Endothelial cell of umbilical vein (primary cell): ENCODE results near the gene AVPR2. TPM values are rescaled to one million over a fixed set of nuclear protein-coding genes. Genes with fewer than 3 reads are reported as not detected.

Experiments
- BruUV-seq: library from RNA; stranded (reverse); fragments of 400-500 nt; replicated peaks from 2 replicates; lab custom pipeline; 2021; lab: Mats Ljungman, UMichigan
- CTCF ChIA-PET: fragments of 300-600, 350-600 bp; sonication (Branson Sonifier 250); formaldehyde crosslinking; loops from one replicate; lab custom pipeline; 2021; ENCODE audit warnings: antibody characterized with exemption, inconsistent platforms; lab: Charles Lee
- POLR2A ChIA-PET: fragments of 300-600, 350-600 bp; sonication (Branson Sonifier 250); formaldehyde crosslinking; loops from one replicate; lab custom pipeline; 2021; ENCODE audit warnings: antibody characterized with exemption, inconsistent platforms; lab: Charles Lee
- DNase-seq: peaks from one replicate; pipeline ENCODE4 v3.0.0-alpha.2; 2011; ENCODE audit warnings: low read depth, low spot score
- FAIRE-seq: peaks from 2 replicates; lab custom pipeline; 2011; peaks lifted over from hg19 to GRCh38; lab: Jason Lieb, UNC
- H2AFZ ChIP-seq: 2 replicates; pipeline ENCODE4 v1.6.0; 2012; ENCODE audit warnings: low read depth, low read length, control low read depth, inconsistent platforms
- H3K27ac ChIP-seq: 2 replicates; pipeline ENCODE4 v1.5.1; 2011; ENCODE audit warnings: low read depth, mild to moderate bottlenecking, control low read depth, low read length, moderate library complexity; ENCODE audit not compliant: insufficient read depth
- H3K27me3 ChIP-seq, 2 experiments: 2 replicates each; pipeline versions ENCODE4 v1.6.0 to v1.6.1; 2011; ENCODE audit warnings: low read length in 2 of 2, mixed read lengths in 1 of 2; ENCODE audit not compliant: control insufficient read depth in 2 of 2, insufficient read depth in 2 of 2
- H3K36me3 ChIP-seq, 2 experiments: 2 replicates in 1 of 2; 3 replicates in 1 of 2; pipeline ENCODE4 v1.5.1; 2011; ENCODE audit warnings: low read length in 2 of 2, mild to moderate bottlenecking in 1 of 2, moderate library complexity in 1 of 2; ENCODE audit not compliant: control insufficient read depth in 2 of 2, insufficient read depth in 2 of 2; ENCODE audit errors: extremely low read depth in 1 of 2
- H3K4me1 ChIP-seq: 3 replicates; pipeline ENCODE4 v1.5.1; 2011; ENCODE audit warnings: mild to moderate bottlenecking, low read length; ENCODE audit not compliant: control insufficient read depth, insufficient read depth; ENCODE audit errors: extremely low read depth
- H3K4me2 ChIP-seq: 2 replicates; pipeline ENCODE4 v1.6.1; 2011; ENCODE audit warnings: low read length, control low read depth, mixed read lengths; ENCODE audit not compliant: insufficient read depth
- H3K4me3 ChIP-seq, 3 experiments: fragments of 200-600 bp in 1 of 3; sonication (generic), shearing (Covaris generic) in 1 of 3; replicated peaks in 1 of 3; 2 replicates each; pipeline ENCODE4 v1.5.1; 2011 to 2016; ENCODE audit warnings: control low read depth in 3 of 3, low read length in 3 of 3, mild to moderate bottlenecking in 2 of 3, inconsistent platforms in 1 of 3, low read depth in 1 of 3, moderate library complexity in 1 of 3; ENCODE audit not compliant: insufficient read depth in 1 of 3
- H3K79me2 ChIP-seq: 2 replicates; pipeline ENCODE4 v1.6.0; 2012; ENCODE audit warnings: low read length, inconsistent platforms; ENCODE audit not compliant: control insufficient read depth, insufficient read depth
- H3K9ac ChIP-seq: replicated peaks from 2 replicates; pipeline ENCODE3; 2011; ENCODE audit warnings: low read length, control low read depth; ENCODE audit not compliant: insufficient read depth; ENCODE audit errors: extremely low read depth
- H3K9me1 ChIP-seq: replicated peaks from 3 replicates; pipeline ENCODE4 v1.6.0; 2011; ENCODE audit warnings: mild to moderate bottlenecking, low read length; ENCODE audit not compliant: control insufficient read depth, insufficient read depth; ENCODE audit errors: extremely low read depth
- H3K9me3 ChIP-seq: replicated peaks from 2 replicates; pipeline ENCODE4 v1.5.1; 2012; ENCODE audit warnings: low read length, inconsistent platforms; ENCODE audit not compliant: control insufficient read depth, insufficient read depth
- H4K20me1 ChIP-seq: replicated peaks from 2 replicates; pipeline ENCODE3; 2011; ENCODE audit warnings: mild to moderate bottlenecking, low read length; ENCODE audit not compliant: control insufficient read depth, insufficient read depth; ENCODE audit errors: extremely low read depth
- CTCF ChIP-seq, 2 donors: IDR thresholded peaks; 1 replicate in 1 of 2; 2 replicates in 1 of 2; pipeline ENCODE4 v1.5.1; 2011; ENCODE audit warnings: low read length in 2 of 2, mild to moderate bottlenecking in 2 of 2, moderate library complexity in 2 of 2, control low read depth in 1 of 2, inconsistent platforms in 1 of 2, low read depth in 1 of 2; ENCODE audit not compliant: insufficient read depth in 1 of 2; ENCODE audit errors: extremely low read depth in 1 of 2
- EZH2 ChIP-seq: IDR thresholded peaks from 2 replicates; pipeline ENCODE4 v1.6.1; 2012; ENCODE audit warnings: borderline replicate concordance, low read depth, mild to moderate bottlenecking, moderate library complexity, low read length, inconsistent platforms; ENCODE audit not compliant: severe bottlenecking
- FOS ChIP-seq: IDR thresholded peaks from 2 replicates; pipeline ENCODE4 v1.6.1; 2011; ENCODE audit warnings: mild to moderate bottlenecking, low read length, moderate library complexity, borderline replicate concordance; ENCODE audit not compliant: insufficient read depth
- GATA2 ChIP-seq: IDR thresholded peaks from 2 replicates; pipeline ENCODE4 v1.7.0; 2011; ENCODE audit warnings: low read depth, mild to moderate bottlenecking, moderate library complexity, mixed read lengths, low read length; ENCODE audit not compliant: insufficient read length, insufficient read depth
- JUN ChIP-seq: IDR thresholded peaks from 2 replicates; pipeline ENCODE4 v1.6.1; 2011; ENCODE audit warnings: borderline replicate concordance, low read depth; ENCODE audit not compliant: insufficient read length, insufficient read depth
- MAX ChIP-seq: IDR thresholded peaks from 2 replicates; pipeline ENCODE4 v1.6.1; 2011; ENCODE audit not compliant: insufficient read depth, insufficient read length
- MYC ChIP-seq: IDR thresholded peaks from one replicate; pipeline ENCODE4 v1.6.1; 2011; ENCODE audit warnings: mild to moderate bottlenecking, low read depth, low read length
- POLR2A ChIP-seq: IDR thresholded peaks from 2 replicates; pipeline ENCODE4 v1.6.1; 2012; ENCODE audit warnings: low read depth, mild to moderate bottlenecking, control low read depth, low read length
- POLR2AphosphoS5 ChIP-seq: IDR thresholded peaks from 2 replicates; pipeline ENCODE4 v1.6.1; 2012; ENCODE audit warnings: low read depth, mild to moderate bottlenecking, control low read depth, low read length, moderate library complexity; ENCODE audit not compliant: insufficient read depth
- dilution Hi-C: fragments of 300-500 bp; cut with MboI; formaldehyde crosslinking; loops from one replicate; pipeline ENCODE4 v1.15.0; 2019; ENCODE audit warnings: low sequenced_read_pairs; ENCODE audit not compliant: extremely low pct_ligation_motif_present
- intact Hi-C: fragments of 100-400 bp; cut with micrococcal nuclease; formaldehyde crosslinking; loops from one replicate; pipeline ENCODE4 v1.10.0; 2022
- polyA plus RNA-seq, 4 experiments: library from polyadenylated mRNA; depleted of rRNA in 3 of 4; stranded (reverse) in 3 of 4; unstranded in 1 of 4; fragments of >200 nt; gene quantifications; 2 replicates each; pipeline versions ENCODE4 v1.2.1 to v1.2.3, GENCODE V29; 2011 to 2012; ENCODE audit warnings: missing spikeins in 1 of 4
- total RNA-seq: library from RNA; stranded (reverse); gene quantifications from 2 replicates; pipeline ENCODE4 v1.2.3, GENCODE V29; 2021

The AVPR2 gene
- total and polyA plus RNA-seq, 2 donors (not counting 3 experiments of a cell fraction or from before 2014, with no cell fraction given) = not detected

GRCh38 chrX:153884136-153884535, 20.3 kb upstream of the AVPR2 start:
- H3K4me3 ChIP-seq = no peak overlapping the region
- no peaks in the 10 kb centered on the region for H3K36me3 ChIP-seq
- H3K27me3 ChIP-seq = peaks cover 29 to 38% of the 10 kb centered on the region in 2 experiments
- H3K79me2 ChIP-seq = no peaks in the 10 kb centered on the region
- H3K9ac ChIP-seq = no peak overlapping the region
- dilution Hi-C loops (no loop called here), intact Hi-C loops (loop anchor here (10.0 kb wide), 1 partner anchor 69 kb away; no protein-coding TSS in a partner anchor)
- no peaks in the 10 kb centered on the region for H3K4me1 ChIP-seq
- no peaks in the 10 kb centered on the region for H4K20me1 ChIP-seq
- H3K9me1 ChIP-seq = no peaks in the 10 kb centered on the region
- POLR2A ChIA-PET = no interaction called here
- H3K4me2 ChIP-seq = no peak overlapping the region
- no TSS peak for BruUV-seq
- H2AFZ ChIP-seq = no peak overlapping the region
- FAIRE-seq (no peak), DNase-seq (no peak)
- CTCF ChIA-PET = no interaction called here
- no peak overlapping the region for H3K27ac ChIP-seq
- no peak for TF ChIP-seq MAX
- TF ChIP-seq FOS = no peak
- TF ChIP-seq POLR2A = no peak
- TF ChIP-seq POLR2AphosphoS5 = no peak
- no peaks in the 10 kb centered on the region for H3K9me3 ChIP-seq

- H3K9ac ChIP-seq = no peak overlapping the region
- TF ChIP-seq MAX = no peak
- TF ChIP-seq CTCF (IDR thresholded peaks at IDR 0.05; ENCODE audit: extremely low read depth in 1 of 2, insufficient read depth in 1 of 2, low read depth in 1 of 2, low read length in 2 of 2) = no peak
- TF ChIP-seq GATA2 = no peak
- TF ChIP-seq POLR2A = no peak
- TF ChIP-seq EZH2 = no peak
- no peak for TF ChIP-seq JUN
- TF ChIP-seq POLR2AphosphoS5 = no peak
- no peak for TF ChIP-seq MYC
- no peak for TF ChIP-seq FOS
- no peak overlapping the region for H2AFZ ChIP-seq
- dilution Hi-C loops (no loop called here), intact Hi-C loops (loop anchor here (10.0 kb wide), 1 partner anchor 70 kb away; no protein-coding TSS in a partner anchor)
- no peak overlapping the region for H3K4me2 ChIP-seq
- no peak overlapping the region for H3K27ac ChIP-seq
- H3K9me1 ChIP-seq = no peaks in the 10 kb centered on the region
- H3K79me2 ChIP-seq = no peaks in the 10 kb centered on the region
- ChIA-PET CTCF (no interaction called here), POLR2A (no interaction called here)
- DNase-seq (no peak), FAIRE-seq (no peak)
- H3K4me3 ChIP-seq = no peak overlapping the region
- peaks cover 33 to 38% of the 10 kb centered on the region in 2 experiments for H3K27me3 ChIP-seq
- no TSS peak for BruUV-seq
- H3K4me1 ChIP-seq = no peaks in the 10 kb centered on the region
- no peaks in the 10 kb centered on the region for H3K9me3 ChIP-seq
- H4K20me1 ChIP-seq = no peaks in the 10 kb centered on the region
- no peaks in the 10 kb centered on the region for H3K36me3 ChIP-seq
These were observed 19.9 kb upstream of the AVPR2 start for GRCh38 chrX:153884590-153884989.
